ENCODE data around the gene POP7. TPM values are rescaled to one million over a fixed set of nuclear protein-coding genes. Genes with fewer than 3 reads are reported as not detected.

The POP7 gene
- total RNA-seq, 2 experiments from 2014 or later: 47.2 to 94.3 TPM

DNA sequence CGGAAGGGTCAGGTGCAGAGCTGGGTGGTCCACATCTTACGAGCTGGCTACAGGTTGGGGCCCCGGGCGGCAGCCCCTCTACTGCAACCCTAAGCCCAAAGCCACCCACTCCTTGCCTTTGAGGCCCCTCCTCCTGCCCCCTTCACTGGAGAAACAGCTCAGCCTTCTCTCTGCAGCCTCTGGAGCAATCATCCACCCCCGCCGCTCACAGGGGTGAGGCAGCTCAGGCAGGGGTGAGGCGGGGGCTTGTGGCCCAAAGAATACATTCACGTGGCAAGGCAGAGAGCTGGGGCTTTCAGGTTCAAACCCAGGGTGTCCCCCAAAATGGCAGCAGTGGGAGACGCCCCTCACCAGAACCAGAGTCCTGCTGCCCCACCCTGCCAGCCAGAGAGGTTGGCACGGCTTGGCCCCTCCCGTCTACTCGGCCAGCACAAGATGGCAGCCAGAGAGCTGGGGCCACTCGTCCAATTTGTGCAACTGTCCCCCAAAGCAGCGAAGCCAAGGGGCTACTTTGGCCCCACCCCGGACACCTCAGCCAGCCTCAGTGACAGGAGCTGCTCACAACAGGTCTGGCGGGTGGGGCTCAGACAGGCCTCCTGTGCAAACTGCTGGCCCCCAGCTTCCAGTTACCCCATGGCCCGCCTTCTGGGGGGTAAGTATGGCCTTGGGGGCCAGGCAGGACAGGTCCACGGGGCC, 25.2 kb upstream of the POP7 start:
- H3K36me3 ChIP-seq (ENCODE audit: insufficient read depth, low read length): peaks cover 95% of the 10 kb centered on the region
- no peaks in the 10 kb centered on the region for H3K9me3 ChIP-seq (ENCODE audit: low read length)
- H3K9me2 ChIP-seq (ENCODE audit: insufficient read depth, low read length): no peaks in the 10 kb centered on the region
- ChIA-PET POLR2A (no interaction called here), CTCF (ENCODE audit: unreplicated experiment) (no interaction called here)
- no peak for TF ChIP-seq EZH2phosphoT487 (IDR thresholded peaks at IDR 0.05; ENCODE audit: borderline replicate concordance, low read depth, low read length)
- TF ChIP-seq, protein P1, sequence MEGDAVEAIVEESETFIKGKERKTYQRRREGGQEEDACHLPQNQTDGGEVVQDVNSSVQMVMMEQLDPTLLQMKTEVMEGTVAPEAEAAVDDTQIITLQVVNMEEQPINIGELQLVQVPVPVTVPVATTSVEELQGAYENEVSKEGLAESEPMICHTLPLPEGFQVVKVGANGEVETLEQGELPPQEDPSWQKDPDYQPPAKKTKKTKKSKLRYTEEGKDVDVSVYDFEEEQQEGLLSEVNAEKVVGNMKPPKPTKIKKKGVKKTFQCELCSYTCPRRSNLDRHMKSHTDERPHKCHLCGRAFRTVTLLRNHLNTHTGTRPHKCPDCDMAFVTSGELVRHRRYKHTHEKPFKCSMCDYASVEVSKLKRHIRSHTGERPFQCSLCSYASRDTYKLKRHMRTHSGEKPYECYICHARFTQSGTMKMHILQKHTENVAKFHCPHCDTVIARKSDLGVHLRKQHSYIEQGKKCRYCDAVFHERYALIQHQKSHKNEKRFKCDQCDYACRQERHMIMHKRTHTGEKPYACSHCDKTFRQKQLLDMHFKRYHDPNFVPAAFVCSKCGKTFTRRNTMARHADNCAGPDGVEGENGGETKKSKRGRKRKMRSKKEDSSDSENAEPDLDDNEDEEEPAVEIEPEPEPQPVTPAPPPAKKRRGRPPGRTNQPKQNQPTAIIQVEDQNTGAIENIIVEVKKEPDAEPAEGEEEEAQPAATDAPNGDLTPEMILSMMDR (conservative IDR thresholded peaks at IDR 0.05; ENCODE audit: low read length): no peak
- H3K4me1 ChIP-seq (ENCODE audit: insufficient read depth, low read length, poor library complexity, severe bottlenecking): peaks cover 6% of the 10 kb centered on the region
- 0 out of 2 replicates have a peak, but pooled peaks cover 4% of the 10 kb centered on the region for H4K20me1 ChIP-seq (ENCODE audit: insufficient read depth, low read length)
- DNase-seq (ENCODE audit: low spot score): no peak
- no TSS peak for BruUV-seq (replicated peaks)
- H3K4me3 ChIP-seq (ENCODE audit: low read depth, low read length, poor library complexity, severe bottlenecking): no peak overlapping the region
- intact Hi-C loops (cut with micrococcal nuclease; ENCODE audit: unreplicated experiment): no loop called here
- no peak overlapping the region for H3K27ac ChIP-seq (ENCODE audit: low read depth, low read length, poor library complexity, severe bottlenecking)
- H3K4me2 ChIP-seq (ENCODE audit: low read length): no peak overlapping the region
- H3K79me2 ChIP-seq (ENCODE audit: insufficient read depth, low read depth, low read length): no peaks in the 10 kb centered on the region
- no peak overlapping the region for H2AFZ ChIP-seq (ENCODE audit: low read length)

DNA sequence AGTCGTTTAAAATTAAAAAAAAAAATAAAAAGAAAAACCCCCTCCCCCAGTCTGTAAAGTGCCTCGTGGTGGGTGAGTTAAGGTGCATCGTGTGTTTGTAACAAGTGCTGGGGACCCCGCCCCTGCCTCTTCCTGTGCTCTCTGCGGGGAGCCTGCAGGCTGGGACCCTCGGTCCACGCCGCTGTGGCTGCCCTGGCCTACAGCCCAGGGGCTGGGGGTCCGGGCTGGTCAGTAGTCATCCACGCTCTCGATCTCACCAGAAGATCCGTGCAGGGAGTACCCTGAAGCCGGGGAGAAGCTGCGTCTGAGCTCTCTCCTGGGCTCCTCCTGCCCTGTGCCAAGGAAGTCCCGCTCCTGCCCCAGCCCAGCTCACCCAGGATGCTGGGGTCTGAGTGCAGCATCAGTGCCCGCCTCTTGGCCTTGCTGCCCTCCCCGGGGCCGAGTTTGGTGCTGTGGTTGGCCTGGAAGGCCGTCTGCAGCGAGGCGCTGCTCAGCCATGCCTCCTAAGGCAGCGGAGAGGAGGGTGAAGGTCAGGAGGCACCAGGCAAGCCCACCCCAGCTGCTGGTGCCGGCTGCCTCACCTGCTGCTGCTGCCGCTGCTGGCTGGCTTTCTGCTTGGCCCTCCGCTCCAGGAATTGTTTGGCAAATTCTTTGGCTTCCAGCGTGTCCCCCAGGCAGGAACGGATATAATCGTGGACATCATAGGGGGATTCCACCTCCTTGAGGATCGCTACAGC, 24.3 kb upstream of the POP7 start:
- TF ChIP-seq EZH2phosphoT487 (IDR thresholded peaks at IDR 0.05; ENCODE audit: borderline replicate concordance, low read depth, low read length): no peak
- TF ChIP-seq, protein P1 (conservative IDR thresholded peaks at IDR 0.05; ENCODE audit: low read length): no peak
- Histone ChIP-seq H3K27ac (ENCODE audit: low read depth, low read length, poor library complexity, severe bottlenecking) (no peak overlapping the region), H2AFZ (ENCODE audit: low read length) (no peak overlapping the region), H3K4me3 (ENCODE audit: low read depth, low read length, poor library complexity, severe bottlenecking) (no peak overlapping the region), H3K4me2 (ENCODE audit: low read length) (no peak overlapping the region), H3K4me1 (ENCODE audit: insufficient read depth, low read length, poor library complexity, severe bottlenecking) (no peaks in the 10 kb centered on the region), H3K9me3 (ENCODE audit: low read length) (no peaks in the 10 kb centered on the region), H3K9me2 (ENCODE audit: insufficient read depth, low read length) (no peaks in the 10 kb centered on the region), H3K79me2 (ENCODE audit: insufficient read depth, low read depth, low read length) (no peaks in the 10 kb centered on the region), H4K20me1 (ENCODE audit: insufficient read depth, low read length) (no peaks in the 10 kb centered on the region), H3K36me3 (ENCODE audit: insufficient read depth, low read length) (peaks cover 100% of the 10 kb centered on the region)
- POLR2A ChIA-PET: no interaction called here
- intact Hi-C loops (cut with micrococcal nuclease; ENCODE audit: unreplicated experiment): no loop called here
- CTCF ChIA-PET (ENCODE audit: unreplicated experiment): no interaction called here
- no TSS peak for BruUV-seq (replicated peaks)
- no peak for DNase-seq (ENCODE audit: low spot score)

DNA sequence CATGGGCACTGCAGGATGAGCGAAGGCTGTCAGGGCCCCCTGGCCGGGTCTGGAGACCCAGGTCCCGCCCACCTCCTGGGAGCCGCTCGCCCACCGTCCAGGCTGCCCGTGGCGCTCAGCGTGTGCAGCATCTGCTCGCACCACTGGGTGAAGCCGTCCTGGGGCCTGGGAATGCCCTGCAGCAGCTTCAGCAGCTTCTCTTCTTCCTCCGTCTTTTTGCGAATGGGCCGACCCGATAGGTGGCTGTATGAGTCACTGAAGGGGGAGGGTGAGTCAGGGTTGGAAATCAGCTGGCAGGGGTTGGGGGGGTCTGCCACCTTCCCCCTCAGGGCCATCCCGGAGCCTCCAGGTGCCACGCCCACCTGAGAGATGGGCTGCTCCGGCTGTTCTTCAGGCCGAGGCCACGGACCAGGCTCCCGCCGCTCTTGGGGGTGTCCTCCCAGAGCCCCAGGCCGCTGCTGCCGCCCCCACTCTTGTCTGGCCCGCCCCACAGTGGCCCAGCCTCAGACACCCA, 23.6 kb upstream of the POP7 start:
- intact Hi-C loops (cut with micrococcal nuclease; ENCODE audit: unreplicated experiment): no loop called here
- DNase-seq (ENCODE audit: low spot score): no peak
- Histone ChIP-seq H3K36me3 (ENCODE audit: insufficient read depth, low read length) (peaks cover 100% of the 10 kb centered on the region), H4K20me1 (ENCODE audit: insufficient read depth, low read length) (no peaks in the 10 kb centered on the region), H3K9me2 (ENCODE audit: insufficient read depth, low read length) (no peaks in the 10 kb centered on the region), H2AFZ (ENCODE audit: low read length) (no peak overlapping the region), H3K4me2 (ENCODE audit: low read length) (no peak overlapping the region), H3K4me3 (ENCODE audit: low read depth, low read length, poor library complexity, severe bottlenecking) (no peak overlapping the region), H3K4me1 (ENCODE audit: insufficient read depth, low read length, poor library complexity, severe bottlenecking) (no peaks in the 10 kb centered on the region), H3K79me2 (ENCODE audit: insufficient read depth, low read depth, low read length) (no peaks in the 10 kb centered on the region), H3K9me3 (ENCODE audit: low read length) (no peaks in the 10 kb centered on the region), H3K27ac (ENCODE audit: low read depth, low read length, poor library complexity, severe bottlenecking) (no peak overlapping the region)
- POLR2A ChIA-PET: no interaction called here
- TF ChIP-seq EZH2phosphoT487 (IDR thresholded peaks at IDR 0.05; ENCODE audit: borderline replicate concordance, low read depth, low read length): no peak
- TF ChIP-seq, protein P1 (conservative IDR thresholded peaks at IDR 0.05; ENCODE audit: low read length): no peak
- BruUV-seq (replicated peaks): no TSS peak
- CTCF ChIA-PET (ENCODE audit: unreplicated experiment): no interaction called here

Measured in OCI-LY7 (cell line).